A549 (cell line): ENCODE results near the gene CXCL14. TPM values are rescaled to one million over a fixed set of nuclear protein-coding genes. Genes with fewer than 3 reads are reported as not detected.

Source experiments
- ATAC-seq, 2 experiments: fragments of 200-7000 bp in 1 of 2; fragments of >200 bp in 1 of 2; cut with Nextera tagmentation in 1 of 2; cut with Tn5 transposase in 1 of 2; 3 replicates each; pipeline versions ENCODE4 v1.8.0 to v1.9.1; 2018 to 2020; ENCODE audit warnings: mild to moderate bottlenecking in 1 of 2, moderate library complexity in 1 of 2
- CTCF ChIA-PET: fragments of 300-600 bp; sonication (Branson Sonifier 250); formaldehyde crosslinking; extraction: SDS; loops from one replicate; lab custom pipeline; 2021; ENCODE audit warnings: antibody characterized with exemption, inconsistent platforms; lab: Yijun Ruan, JAX
- POLR2A ChIA-PET: fragments of 350-600 bp; formaldehyde crosslinking; extraction: SDS; loops from one replicate; lab custom pipeline; 2021; ENCODE audit warnings: antibody characterized with exemption, inconsistent platforms; lab: Yijun Ruan, JAX
- DNase-seq, 2 experiments: peaks; one replicate each; pipeline versions ENCODE4 v3.0.0 to v3.0.0-alpha.2; 2011 to 2016; ENCODE audit warnings: low read depth in 1 of 2, low spot score in 1 of 2
- FAIRE-seq: peaks from 2 replicates; lab custom pipeline; 2011; peaks lifted over from hg19 to GRCh38; lab: Jason Lieb, UNC
- H3K27ac ChIP-seq, 2 experiments: fragments of >200 bp; sonication (Bioruptor Twin); formaldehyde crosslinking; 3 replicates each; pipeline ENCODE4 v1.5.1; 2016 to 2017
- H3K4me1 ChIP-seq: fragments of >200 bp; sonication (Bioruptor Twin); formaldehyde crosslinking; 3 replicates; pipeline ENCODE4 v1.6.1; 2016
- H3K4me2 ChIP-seq: fragments of >200 bp; sonication (Bioruptor Twin); formaldehyde crosslinking; 3 replicates; pipeline ENCODE4 v1.6.1; 2016
- H3K4me3 ChIP-seq: fragments of >200 bp; sonication (Bioruptor Twin); formaldehyde crosslinking; 3 replicates; pipeline ENCODE4 v1.5.1; 2016
- H3K9me3 ChIP-seq: fragments of >200 bp; sonication (Bioruptor Twin); formaldehyde crosslinking; 3 replicates; pipeline ENCODE4 v1.6.1; 2016
- EHMT2 ChIP-seq: fragments of 200-600 bp; sonication (generic); IDR thresholded peaks from 2 replicates; pipeline ENCODE4 v1.6.1; 2016; ENCODE audit warnings: antibody characterized with exemption, low read depth, mild to moderate bottlenecking, moderate library complexity
- FOXS1 ChIP-seq: fragments of 250-450 bp; sonication (Bioruptor Pico); IDR thresholded peaks from 2 replicates; pipeline ENCODE4 v1.5.0; 2020; ENCODE audit warnings: mild to moderate bottlenecking, moderate library complexity
- GATA3 ChIP-seq: IDR thresholded peaks from 2 replicates; pipeline ENCODE4 v1.6.1; 2012; ENCODE audit warnings: borderline replicate concordance
- HOXB5 ChIP-seq: fragments of 250-450 bp; sonication (Bioruptor Pico); IDR thresholded peaks from 2 replicates; pipeline ENCODE4 v1.5.0; 2020; ENCODE audit warnings: mild to moderate bottlenecking, moderate library complexity
- MAZ ChIP-seq: fragments of 150-350 bp; IDR thresholded peaks from 2 replicates; pipeline ENCODE4 v1.6.1; 2014; ENCODE audit warnings: antibody characterized with exemption, low read depth, low read length, borderline replicate concordance
- RARB ChIP-seq: fragments of 250-450 bp; sonication (Bioruptor Pico); IDR thresholded peaks from 2 replicates; pipeline ENCODE4 v1.8.0; 2021; ENCODE audit warnings: mild to moderate bottlenecking, moderate library complexity
- REST ChIP-seq: fragments of 200-600 bp; sonication (generic); IDR thresholded peaks from 2 replicates; pipeline ENCODE4 v1.6.1; 2016; ENCODE audit warnings: antibody characterized with exemption, mild to moderate bottlenecking, moderate library complexity
- RNF2 ChIP-seq: fragments of 200-600 bp; sonication (generic); IDR thresholded peaks from 2 replicates; pipeline ENCODE4 v1.6.1; 2016; ENCODE audit warnings: low read depth, mild to moderate bottlenecking, antibody characterized with exemption, moderate library complexity, borderline replicate concordance
- TP53 ChIP-seq: fragments of 250-450 bp; sonication (Bioruptor Pico); IDR thresholded peaks from 2 replicates; pipeline ENCODE4 v1.5.0; 2021; ENCODE audit warnings: mild to moderate bottlenecking, moderate library complexity
- WGBS: methylation state at CpG from one replicate; pipeline ENCODE4 v1.1.6; 2017; ENCODE audit errors: missing lambda C conversion rate; 5-methylcytosine and 5-hydroxymethylcytosine counted together
- polyA plus RNA-seq, 4 experiments: library from polyadenylated mRNA; depleted of rRNA in 3 of 4; stranded (reverse); fragments of >200 nt; fragmentation: RNase III in 1 of 4; extraction: RNeasy Plus Mini Kit Qiagen cat#74134 plus additional on column Dnase treatment in 1 of 4; gene quantifications; 2 replicates in 3 of 4; 3 replicates in 1 of 4; pipeline ENCODE4 v1.2.3, GENCODE V29; 2011 to 2017
- TF ChIP-seq, protein P1 (sequence below): fragments of 250-450 bp; sonication (Bioruptor Pico); IDR thresholded peaks from 2 replicates; pipeline ENCODE4 v1.5.0; 2020; ENCODE audit warnings: low read depth, mild to moderate bottlenecking, moderate library complexity
- TF ChIP-seq, protein P2 (sequence below): fragments of >200 bp; sonication (Bioruptor Twin); formaldehyde crosslinking; IDR thresholded peaks from 3 replicates; pipeline ENCODE4 v1.5.1; 2016

The CXCL14 gene
- polyA plus RNA-seq, 2 of the 4 experiments (the other 2 are of a cell fraction), result 0.12 TPM; not detected in 1

DNA sequence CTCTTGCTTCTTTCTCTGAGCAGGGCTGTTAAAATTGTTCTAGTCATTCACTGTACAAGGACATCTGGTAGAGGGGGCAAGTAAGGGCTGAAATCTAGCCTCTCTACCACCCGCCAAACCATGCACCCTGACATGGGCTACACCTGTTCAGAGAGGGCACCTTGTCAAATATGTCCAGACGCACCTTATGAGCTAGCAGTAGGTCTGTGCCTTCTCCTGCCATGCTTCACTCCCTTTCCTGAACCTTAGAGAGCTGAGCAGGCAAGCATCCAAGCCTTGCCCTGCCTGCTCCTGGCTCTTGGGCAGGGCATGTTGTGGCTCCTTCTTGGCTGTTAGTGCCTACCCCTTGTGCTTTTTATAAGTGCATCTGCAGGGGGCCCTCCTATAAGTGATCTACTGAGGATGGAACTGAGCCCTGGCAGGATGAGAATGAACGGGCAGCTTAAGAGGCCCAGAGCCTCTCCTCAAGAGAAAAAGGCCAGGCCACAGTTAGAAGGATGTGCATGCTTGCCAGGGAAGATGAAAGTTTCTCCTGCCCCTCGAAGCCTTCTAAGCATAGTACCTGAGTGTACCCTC is 39.3 kb downstream of the CXCL14 start:
- no peak overlapping the region for H3K4me2 ChIP-seq
- no peak for TF ChIP-seq GATA3
- TF ChIP-seq REST, result no peak
- TF ChIP-seq FOXS1, result no peak
- CTCF ChIA-PET, result interaction anchor here (1.3 to 3.0 kb wide), 5 partner anchors 10 to 82 kb away, joined by 3 to 28 read pairs (median 6); no protein-coding TSS in a partner anchor
- H3K4me3 ChIP-seq, result no peak overlapping the region
- POLR2A ChIA-PET, result no interaction called here
- no peak for FAIRE-seq
- 17% methylated on average over 4 of the region's 4 CpGs for WGBS
- H3K27ac ChIP-seq, result no peak overlapping the region
- peaks cover 7% of the 10 kb centered on the region; the same call in 1 of the 3 replicates for H3K4me1 ChIP-seq
- no peak for ATAC-seq
- DNase-seq, result no peak
- peaks cover 11% of the 10 kb centered on the region; the same call in 2 of the 3 replicates for H3K9me3 ChIP-seq

DNA sequence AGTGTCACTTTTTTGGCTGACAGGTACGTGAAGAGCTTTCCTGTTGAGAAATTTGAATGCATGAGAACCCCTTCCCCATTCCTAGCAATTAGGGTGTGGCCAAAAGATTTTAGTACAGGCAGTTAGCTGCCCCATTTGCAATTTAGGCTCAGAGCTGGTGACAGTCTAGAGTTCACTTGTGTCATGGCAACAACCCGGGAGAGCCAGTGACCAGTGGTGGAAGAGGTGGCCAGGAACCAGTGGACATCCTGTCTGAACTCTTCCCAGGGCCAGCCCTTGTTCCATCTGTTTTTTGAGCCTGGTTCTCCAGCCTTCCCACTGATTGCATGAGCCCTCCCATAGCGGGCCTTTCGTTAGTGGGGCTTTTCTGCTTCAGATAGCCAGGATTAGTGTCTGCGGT is 40.5 kb downstream of the CXCL14 start:
- H3K4me1 ChIP-seq, result peaks cover 7% of the 10 kb centered on the region; the same call in 1 of the 3 replicates
- POLR2A ChIA-PET, result no interaction called here
- WGBS, result 64% methylated on average over 5 of the region's 5 CpGs
- CTCF ChIA-PET, result interaction anchor here (1.1 to 7.8 kb wide), 4 partner anchors 13 to 77 kb away, joined by 3 to 75 read pairs (median 6); no protein-coding TSS in a partner anchor
- no peak for ATAC-seq
- no peak overlapping the region for H3K27ac ChIP-seq
- H3K4me2 ChIP-seq, result no peak overlapping the region
- no peak overlapping the region for H3K4me3 ChIP-seq
- FAIRE-seq, result no peak
- TF ChIP-seq, protein P1, sequence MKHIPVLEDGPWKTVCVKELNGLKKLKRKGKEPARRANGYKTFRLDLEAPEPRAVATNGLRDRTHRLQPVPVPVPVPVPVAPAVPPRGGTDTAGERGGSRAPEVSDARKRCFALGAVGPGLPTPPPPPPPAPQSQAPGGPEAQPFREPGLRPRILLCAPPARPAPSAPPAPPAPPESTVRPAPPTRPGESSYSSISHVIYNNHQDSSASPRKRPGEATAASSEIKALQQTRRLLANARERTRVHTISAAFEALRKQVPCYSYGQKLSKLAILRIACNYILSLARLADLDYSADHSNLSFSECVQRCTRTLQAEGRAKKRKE, result no peak
- no peak for TF ChIP-seq MAZ
- no peak for TF ChIP-seq HOXB5 (CRISPR knock-in tag)
- TF ChIP-seq RNF2, result no peak
- no peak for TF ChIP-seq FOXS1
- TF ChIP-seq RARB, result no peak
- TF ChIP-seq, protein P2, sequence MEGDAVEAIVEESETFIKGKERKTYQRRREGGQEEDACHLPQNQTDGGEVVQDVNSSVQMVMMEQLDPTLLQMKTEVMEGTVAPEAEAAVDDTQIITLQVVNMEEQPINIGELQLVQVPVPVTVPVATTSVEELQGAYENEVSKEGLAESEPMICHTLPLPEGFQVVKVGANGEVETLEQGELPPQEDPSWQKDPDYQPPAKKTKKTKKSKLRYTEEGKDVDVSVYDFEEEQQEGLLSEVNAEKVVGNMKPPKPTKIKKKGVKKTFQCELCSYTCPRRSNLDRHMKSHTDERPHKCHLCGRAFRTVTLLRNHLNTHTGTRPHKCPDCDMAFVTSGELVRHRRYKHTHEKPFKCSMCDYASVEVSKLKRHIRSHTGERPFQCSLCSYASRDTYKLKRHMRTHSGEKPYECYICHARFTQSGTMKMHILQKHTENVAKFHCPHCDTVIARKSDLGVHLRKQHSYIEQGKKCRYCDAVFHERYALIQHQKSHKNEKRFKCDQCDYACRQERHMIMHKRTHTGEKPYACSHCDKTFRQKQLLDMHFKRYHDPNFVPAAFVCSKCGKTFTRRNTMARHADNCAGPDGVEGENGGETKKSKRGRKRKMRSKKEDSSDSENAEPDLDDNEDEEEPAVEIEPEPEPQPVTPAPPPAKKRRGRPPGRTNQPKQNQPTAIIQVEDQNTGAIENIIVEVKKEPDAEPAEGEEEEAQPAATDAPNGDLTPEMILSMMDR, result no peak
- no peak for TF ChIP-seq REST
- peaks cover 11% of the 10 kb centered on the region; the same call in 2 of the 3 replicates for H3K9me3 ChIP-seq
- DNase-seq, result no peak

DNA sequence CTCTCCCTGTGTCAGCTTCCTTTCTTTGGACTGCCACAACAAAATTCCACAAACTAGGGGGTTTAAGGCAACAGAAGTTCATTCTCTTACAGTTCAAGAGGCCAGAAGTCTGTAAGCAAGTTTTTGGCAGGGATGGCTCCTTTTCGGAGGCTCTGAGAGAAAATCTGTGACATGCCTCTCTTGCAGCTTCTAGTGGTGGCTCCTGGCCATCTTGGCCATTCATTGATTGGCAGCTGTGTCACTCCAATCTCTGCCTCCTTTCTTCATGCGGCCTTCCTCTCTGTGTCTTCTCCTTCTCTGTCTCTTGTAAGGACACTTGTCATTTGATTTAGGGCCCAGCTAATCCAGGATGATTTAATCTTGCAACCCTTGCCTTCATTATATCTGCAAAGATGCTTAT is 41.0 kb downstream of the CXCL14 start:
- TF ChIP-seq TP53 (CRISPR knock-in tag), result no peak
- no peak for TF ChIP-seq GATA3
- TF ChIP-seq MAZ, result no peak
- TF ChIP-seq EHMT2, result no peak
- peaks cover 11% of the 10 kb centered on the region; the same call in 2 of the 3 replicates for H3K9me3 ChIP-seq
- FAIRE-seq (no peak), ATAC-seq (no peak), DNase-seq (no peak)
- ChIA-PET POLR2A (no interaction called here), CTCF (interaction anchor here (1.0 to 7.8 kb wide), 5 partner anchors 14 to 77 kb away, joined by 3 to 75 read pairs (median 3); no protein-coding TSS in a partner anchor)
- H3K27ac ChIP-seq, result no peak overlapping the region
- no peak overlapping the region for H3K4me2 ChIP-seq
- no peak overlapping the region for H3K4me3 ChIP-seq
- WGBS, result 53% methylated on average over 2 of the region's 2 CpGs
- peaks cover 7% of the 10 kb centered on the region; the same call in 1 of the 3 replicates for H3K4me1 ChIP-seq
